ENCODE data around the gene ZNF385B.

GRCh38 chr2:179646862-179647587, 214.4 kb downstream of the ZNF385B start:
- TF ChIP-seq, protein P1, sequence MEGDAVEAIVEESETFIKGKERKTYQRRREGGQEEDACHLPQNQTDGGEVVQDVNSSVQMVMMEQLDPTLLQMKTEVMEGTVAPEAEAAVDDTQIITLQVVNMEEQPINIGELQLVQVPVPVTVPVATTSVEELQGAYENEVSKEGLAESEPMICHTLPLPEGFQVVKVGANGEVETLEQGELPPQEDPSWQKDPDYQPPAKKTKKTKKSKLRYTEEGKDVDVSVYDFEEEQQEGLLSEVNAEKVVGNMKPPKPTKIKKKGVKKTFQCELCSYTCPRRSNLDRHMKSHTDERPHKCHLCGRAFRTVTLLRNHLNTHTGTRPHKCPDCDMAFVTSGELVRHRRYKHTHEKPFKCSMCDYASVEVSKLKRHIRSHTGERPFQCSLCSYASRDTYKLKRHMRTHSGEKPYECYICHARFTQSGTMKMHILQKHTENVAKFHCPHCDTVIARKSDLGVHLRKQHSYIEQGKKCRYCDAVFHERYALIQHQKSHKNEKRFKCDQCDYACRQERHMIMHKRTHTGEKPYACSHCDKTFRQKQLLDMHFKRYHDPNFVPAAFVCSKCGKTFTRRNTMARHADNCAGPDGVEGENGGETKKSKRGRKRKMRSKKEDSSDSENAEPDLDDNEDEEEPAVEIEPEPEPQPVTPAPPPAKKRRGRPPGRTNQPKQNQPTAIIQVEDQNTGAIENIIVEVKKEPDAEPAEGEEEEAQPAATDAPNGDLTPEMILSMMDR (optimal IDR thresholded peaks at IDR 0.05 in 1 of 3, IDR thresholded peaks at IDR 0.05 in 1 of 3, conservative IDR thresholded peaks at IDR 0.05 in 1 of 3; ENCODE audit: extremely low read depth in 1 of 3, insufficient read depth in 2 of 3, low read length in 3 of 3), result no peak
- no peak for TF ChIP-seq EZH2 (IDR thresholded peaks at IDR 0.05; ENCODE audit: low read length)
